HG03354 (cell line): ENCODE data around the gene LPCAT3.
A peak's percentile ranks its signal among the peaks of the same experiment; 100 is the strongest.

Experiments
- ATAC-seq: cut with Tn5 transposase; IDR thresholded peaks from one replicate; pipeline ENCODE4 v1.9.1; 2021; ENCODE audit warnings: mild to moderate bottlenecking; ENCODE audit not compliant: unreplicated experiment, poor library complexity, severe bottlenecking

The LPCAT3 gene

GRCh38 chr12:7004840-7005239 is 13.4 kb downstream of the LPCAT3 start:
- no peak for ATAC-seq

- no peak for ATAC-seq
Observed at GRCh38 chr12:7004287-7004803, 13.9 kb downstream of the LPCAT3 start.

- no peak for ATAC-seq
Observed at GRCh38 chr12:7001921-7002591, 16.2 kb downstream of the LPCAT3 start.

GRCh38 chr12:6998715-6999451 is 19.4 kb downstream of the LPCAT3 start:
- no peak for ATAC-seq

GRCh38 chr12:6996040-6996441 is 22.2 kb downstream of the LPCAT3 start:
- no peak for ATAC-seq

GRCh38 chr12:6987956-6988553 is 30.2 kb downstream of the LPCAT3 start:
- ATAC-seq = no peak

- ATAC-seq = no peak
Observed at GRCh38 chr12:6982532-6982931, 35.7 kb downstream of the LPCAT3 start.

- ATAC-seq = no peak
Observed at GRCh38 chr12:6981152-6982052, 36.9 kb downstream of the LPCAT3 start.

GRCh38 chr12:6980740-6981139 is 37.5 kb downstream of the LPCAT3 start:
- no peak for ATAC-seq

- no peak for ATAC-seq
Observed at GRCh38 chr12:6980075-6980474, 38.2 kb downstream of the LPCAT3 start.

- ATAC-seq = no peak
Observed at GRCh38 chr12:6979453-6979852, 38.8 kb downstream of the LPCAT3 start.

GRCh38 chr12:6979021-6979420 is 39.3 kb downstream of the LPCAT3 start:
- no peak for ATAC-seq

- no peak for ATAC-seq
Observed at GRCh38 chr12:6978611-6979011, 39.7 kb downstream of the LPCAT3 start.

- no peak for ATAC-seq
Observed at GRCh38 chr12:6978188-6978587, 40.1 kb downstream of the LPCAT3 start.

- no peak for ATAC-seq
Observed at GRCh38 chr12:6977653-6978052, 40.6 kb downstream of the LPCAT3 start.

GRCh38 chr12:6975297-6976032 is 42.8 kb downstream of the LPCAT3 start:
- ATAC-seq = no peak

GRCh38 chr12:6974180-6974579 is 44.1 kb downstream of the LPCAT3 start:
- no peak for ATAC-seq

GRCh38 chr12:6970096-6970527 is 48.2 kb downstream of the LPCAT3 start:
- ATAC-seq = peak; percentile 9

- no peak for ATAC-seq
Observed at GRCh38 chr12:6968426-6968825, 49.9 kb downstream of the LPCAT3 start.
